Endothelial cell of umbilical vein (primary cell): ENCODE data around the gene RBPJ. TPM values are rescaled to one million over a fixed set of nuclear protein-coding genes. Genes with fewer than 3 reads are reported as not detected.

Experiments
- BruUV-seq: library from RNA; stranded (reverse); fragments of 400-500 nt; replicated peaks from 2 replicates; lab custom pipeline; 2021; lab: Mats Ljungman, UMichigan
- CTCF ChIA-PET: fragments of 300-600, 350-600 bp; sonication (Branson Sonifier 250); formaldehyde crosslinking; loops from one replicate; lab custom pipeline; 2021; ENCODE audit warnings: antibody characterized with exemption, inconsistent platforms; lab: Charles Lee
- POLR2A ChIA-PET: fragments of 300-600, 350-600 bp; sonication (Branson Sonifier 250); formaldehyde crosslinking; loops from one replicate; lab custom pipeline; 2021; ENCODE audit warnings: antibody characterized with exemption, inconsistent platforms; lab: Charles Lee
- DNase-seq: peaks from one replicate; pipeline ENCODE4 v3.0.0-alpha.2; 2011; ENCODE audit warnings: low read depth, low spot score
- FAIRE-seq: peaks from 2 replicates; lab custom pipeline; 2011; peaks lifted over from hg19 to GRCh38; lab: Jason Lieb, UNC
- H2AFZ ChIP-seq: 2 replicates; pipeline ENCODE4 v1.6.0; 2012; ENCODE audit warnings: low read depth, low read length, control low read depth, inconsistent platforms
- H3K27ac ChIP-seq: 2 replicates; pipeline ENCODE4 v1.5.1; 2011; ENCODE audit warnings: low read depth, mild to moderate bottlenecking, control low read depth, low read length, moderate library complexity; ENCODE audit not compliant: insufficient read depth
- H3K27me3 ChIP-seq, 2 experiments: 2 replicates each; pipeline versions ENCODE4 v1.6.0 to v1.6.1; 2011; ENCODE audit warnings: low read length in 2 of 2, mixed read lengths in 1 of 2; ENCODE audit not compliant: control insufficient read depth in 2 of 2, insufficient read depth in 2 of 2
- H3K36me3 ChIP-seq, 2 experiments: 2 replicates in 1 of 2; 3 replicates in 1 of 2; pipeline ENCODE4 v1.5.1; 2011; ENCODE audit warnings: low read length in 2 of 2, mild to moderate bottlenecking in 1 of 2, moderate library complexity in 1 of 2; ENCODE audit not compliant: control insufficient read depth in 2 of 2, insufficient read depth in 2 of 2; ENCODE audit errors: extremely low read depth in 1 of 2
- H3K4me1 ChIP-seq: 3 replicates; pipeline ENCODE4 v1.5.1; 2011; ENCODE audit warnings: mild to moderate bottlenecking, low read length; ENCODE audit not compliant: control insufficient read depth, insufficient read depth; ENCODE audit errors: extremely low read depth
- H3K4me2 ChIP-seq: 2 replicates; pipeline ENCODE4 v1.6.1; 2011; ENCODE audit warnings: low read length, control low read depth, mixed read lengths; ENCODE audit not compliant: insufficient read depth
- H3K4me3 ChIP-seq, 3 experiments: fragments of 200-600 bp in 1 of 3; sonication (generic), shearing (Covaris generic) in 1 of 3; replicated peaks in 1 of 3; 2 replicates each; pipeline ENCODE4 v1.5.1; 2011 to 2016; ENCODE audit warnings: control low read depth in 3 of 3, low read length in 3 of 3, mild to moderate bottlenecking in 2 of 3, inconsistent platforms in 1 of 3, low read depth in 1 of 3, moderate library complexity in 1 of 3; ENCODE audit not compliant: insufficient read depth in 1 of 3
- H3K79me2 ChIP-seq: 2 replicates; pipeline ENCODE4 v1.6.0; 2012; ENCODE audit warnings: low read length, inconsistent platforms; ENCODE audit not compliant: control insufficient read depth, insufficient read depth
- H3K9ac ChIP-seq: replicated peaks from 2 replicates; pipeline ENCODE3; 2011; ENCODE audit warnings: low read length, control low read depth; ENCODE audit not compliant: insufficient read depth; ENCODE audit errors: extremely low read depth
- H3K9me1 ChIP-seq: replicated peaks from 3 replicates; pipeline ENCODE4 v1.6.0; 2011; ENCODE audit warnings: mild to moderate bottlenecking, low read length; ENCODE audit not compliant: control insufficient read depth, insufficient read depth; ENCODE audit errors: extremely low read depth
- H3K9me3 ChIP-seq: replicated peaks from 2 replicates; pipeline ENCODE4 v1.5.1; 2012; ENCODE audit warnings: low read length, inconsistent platforms; ENCODE audit not compliant: control insufficient read depth, insufficient read depth
- H4K20me1 ChIP-seq: replicated peaks from 2 replicates; pipeline ENCODE3; 2011; ENCODE audit warnings: mild to moderate bottlenecking, low read length; ENCODE audit not compliant: control insufficient read depth, insufficient read depth; ENCODE audit errors: extremely low read depth
- EZH2 ChIP-seq: IDR thresholded peaks from 2 replicates; pipeline ENCODE4 v1.6.1; 2012; ENCODE audit warnings: borderline replicate concordance, low read depth, mild to moderate bottlenecking, moderate library complexity, low read length, inconsistent platforms; ENCODE audit not compliant: severe bottlenecking
- FOS ChIP-seq: IDR thresholded peaks from 2 replicates; pipeline ENCODE4 v1.6.1; 2011; ENCODE audit warnings: mild to moderate bottlenecking, low read length, moderate library complexity, borderline replicate concordance; ENCODE audit not compliant: insufficient read depth
- GATA2 ChIP-seq: IDR thresholded peaks from 2 replicates; pipeline ENCODE4 v1.7.0; 2011; ENCODE audit warnings: low read depth, mild to moderate bottlenecking, moderate library complexity, mixed read lengths, low read length; ENCODE audit not compliant: insufficient read length, insufficient read depth
- JUN ChIP-seq: IDR thresholded peaks from 2 replicates; pipeline ENCODE4 v1.6.1; 2011; ENCODE audit warnings: borderline replicate concordance, low read depth; ENCODE audit not compliant: insufficient read length, insufficient read depth
- MYC ChIP-seq: IDR thresholded peaks from one replicate; pipeline ENCODE4 v1.6.1; 2011; ENCODE audit warnings: mild to moderate bottlenecking, low read depth, low read length
- POLR2A ChIP-seq: IDR thresholded peaks from 2 replicates; pipeline ENCODE4 v1.6.1; 2012; ENCODE audit warnings: low read depth, mild to moderate bottlenecking, control low read depth, low read length
- POLR2AphosphoS5 ChIP-seq: IDR thresholded peaks from 2 replicates; pipeline ENCODE4 v1.6.1; 2012; ENCODE audit warnings: low read depth, mild to moderate bottlenecking, control low read depth, low read length, moderate library complexity; ENCODE audit not compliant: insufficient read depth
- dilution Hi-C: fragments of 300-500 bp; cut with MboI; formaldehyde crosslinking; loops from one replicate; pipeline ENCODE4 v1.15.0; 2019; ENCODE audit warnings: low sequenced_read_pairs; ENCODE audit not compliant: extremely low pct_ligation_motif_present
- intact Hi-C: fragments of 100-400 bp; cut with micrococcal nuclease; formaldehyde crosslinking; loops from one replicate; pipeline ENCODE4 v1.10.0; 2022
- polyA plus RNA-seq, 4 experiments: library from polyadenylated mRNA; depleted of rRNA in 3 of 4; stranded (reverse) in 3 of 4; unstranded in 1 of 4; fragments of >200 nt; gene quantifications; 2 replicates each; pipeline versions ENCODE4 v1.2.1 to v1.2.3, GENCODE V29; 2011 to 2012; ENCODE audit warnings: missing spikeins in 1 of 4
- total RNA-seq: library from RNA; stranded (reverse); gene quantifications from 2 replicates; pipeline ENCODE4 v1.2.3, GENCODE V29; 2021
- TF ChIP-seq, protein P1 (sequence below): IDR thresholded peaks from 2 replicates; pipeline ENCODE4 v1.6.1; 2011; ENCODE audit not compliant: insufficient read depth, insufficient read length
- TF ChIP-seq, protein P2 (sequence below), 2 donors: IDR thresholded peaks; 1 replicate in 1 of 2; 2 replicates in 1 of 2; pipeline ENCODE4 v1.5.1; 2011; ENCODE audit warnings: low read length in 2 of 2, mild to moderate bottlenecking in 2 of 2, moderate library complexity in 2 of 2, control low read depth in 1 of 2, inconsistent platforms in 1 of 2, low read depth in 1 of 2; ENCODE audit not compliant: insufficient read depth in 1 of 2; ENCODE audit errors: extremely low read depth in 1 of 2

The RBPJ gene
- total and polyA plus RNA-seq, 2 donors (not counting 3 experiments of a cell fraction or from before 2014, with no cell fraction given), result 17.0 to 42.9 TPM

DNA sequence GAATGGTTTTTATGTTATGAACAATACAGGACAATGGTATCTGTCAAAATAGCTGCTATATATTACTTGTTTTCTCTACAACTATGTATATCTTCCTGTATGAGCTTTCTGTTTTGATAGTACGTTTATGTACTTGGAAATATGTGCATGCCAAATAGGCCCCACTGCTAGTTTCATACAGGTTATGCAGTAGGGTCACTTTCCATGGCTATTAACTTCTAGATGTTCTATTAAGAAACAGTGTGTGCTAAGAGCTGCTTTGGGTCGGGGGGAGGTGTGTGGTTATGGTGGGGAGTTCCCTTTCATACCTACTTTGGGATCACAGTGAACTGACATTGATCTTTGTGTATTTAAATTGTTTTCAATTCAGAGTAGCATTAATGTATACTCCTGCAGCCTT lies 30.9 kb downstream of the RBPJ start:
- Histone ChIP-seq H3K9me3 (no peaks in the 10 kb centered on the region), H3K27me3 (no peaks in the 10 kb centered on the region), H3K27ac (no peak overlapping the region), H3K79me2 (peaks cover 70% of the 10 kb centered on the region), H3K4me1 (no peaks in the 10 kb centered on the region), H2AFZ (no peak overlapping the region), H3K4me2 (no peak overlapping the region), H3K36me3 (no peaks in the 10 kb centered on the region), H3K9me1 (peaks cover 2% of the 10 kb centered on the region), H4K20me1 (peaks cover 16% of the 10 kb centered on the region), H3K9ac (no peak overlapping the region), H3K4me3 (no peak overlapping the region)
- ChIA-PET CTCF (interaction anchor here (0.8 to 1.2 kb wide), 2 partner anchors 9 to 22 kb away, joined by 5 to 9 read pairs; no protein-coding TSS in a partner anchor), POLR2A (no interaction called here)
- no peak for DNase-seq
- TF ChIP-seq MYC (no peak), EZH2 (no peak), FOS (no peak), POLR2A (no peak), POLR2AphosphoS5 (no peak), GATA2 (no peak), JUN (no peak)
- TF ChIP-seq, protein P1, sequence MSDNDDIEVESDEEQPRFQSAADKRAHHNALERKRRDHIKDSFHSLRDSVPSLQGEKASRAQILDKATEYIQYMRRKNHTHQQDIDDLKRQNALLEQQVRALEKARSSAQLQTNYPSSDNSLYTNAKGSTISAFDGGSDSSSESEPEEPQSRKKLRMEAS, result no peak
- TF ChIP-seq, protein P2, sequence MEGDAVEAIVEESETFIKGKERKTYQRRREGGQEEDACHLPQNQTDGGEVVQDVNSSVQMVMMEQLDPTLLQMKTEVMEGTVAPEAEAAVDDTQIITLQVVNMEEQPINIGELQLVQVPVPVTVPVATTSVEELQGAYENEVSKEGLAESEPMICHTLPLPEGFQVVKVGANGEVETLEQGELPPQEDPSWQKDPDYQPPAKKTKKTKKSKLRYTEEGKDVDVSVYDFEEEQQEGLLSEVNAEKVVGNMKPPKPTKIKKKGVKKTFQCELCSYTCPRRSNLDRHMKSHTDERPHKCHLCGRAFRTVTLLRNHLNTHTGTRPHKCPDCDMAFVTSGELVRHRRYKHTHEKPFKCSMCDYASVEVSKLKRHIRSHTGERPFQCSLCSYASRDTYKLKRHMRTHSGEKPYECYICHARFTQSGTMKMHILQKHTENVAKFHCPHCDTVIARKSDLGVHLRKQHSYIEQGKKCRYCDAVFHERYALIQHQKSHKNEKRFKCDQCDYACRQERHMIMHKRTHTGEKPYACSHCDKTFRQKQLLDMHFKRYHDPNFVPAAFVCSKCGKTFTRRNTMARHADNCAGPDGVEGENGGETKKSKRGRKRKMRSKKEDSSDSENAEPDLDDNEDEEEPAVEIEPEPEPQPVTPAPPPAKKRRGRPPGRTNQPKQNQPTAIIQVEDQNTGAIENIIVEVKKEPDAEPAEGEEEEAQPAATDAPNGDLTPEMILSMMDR (IDR thresholded peaks at IDR 0.05; ENCODE audit: extremely low read depth in 1 of 2, insufficient read depth in 1 of 2, low read depth in 1 of 2, low read length in 2 of 2), result no peak
- intact Hi-C loops (no loop called here), dilution Hi-C loops (no loop called here)
- no TSS peak for BruUV-seq
- FAIRE-seq, result no peak
